ENCODE data around the gene ZFP92. TPM values are rescaled to one million over a fixed set of nuclear protein-coding genes. Genes with fewer than 3 reads are reported as not detected.

Gene ZFP92
- total RNA-seq, 1 donor from 2014 or later: 0.96 TPM

GRCh38 chrX:153416781-153417450 lies 5.6 kb downstream of the ZFP92 start:
- intact Hi-C loops (cut with DNase I): no loop called here
- H3K27me3 ChIP-seq: no peaks in the 10 kb centered on the region
- H3K4me3 ChIP-seq: no peak overlapping the region
- TF ChIP-seq CTCF (IDR thresholded peaks at IDR 0.05): no peak
- DNase-seq (ENCODE audit: low spot score in 2 of 2): no peak
- H3K4me1 ChIP-seq: no peaks in the 10 kb centered on the region
- no peaks in the 10 kb centered on the region for H3K9me3 ChIP-seq
- H3K36me3 ChIP-seq: no peaks in the 10 kb centered on the region
- no peak overlapping the region for H3K27ac ChIP-seq

GRCh38 chrX:153417637-153418036 lies 6.4 kb downstream of the ZFP92 start:
- Histone ChIP-seq H3K27ac (no peak overlapping the region), H3K4me1 (no peaks in the 10 kb centered on the region), H3K36me3 (no peaks in the 10 kb centered on the region), H3K9me3 (no peaks in the 10 kb centered on the region), H3K4me3 (no peak overlapping the region), H3K27me3 (no peaks in the 10 kb centered on the region)
- intact Hi-C loops (cut with DNase I): no loop called here
- TF ChIP-seq CTCF (IDR thresholded peaks at IDR 0.05): no peak
- DNase-seq (ENCODE audit: low spot score in 2 of 2): no peak

- intact Hi-C loops (cut with DNase I): no loop called here
- no peaks in the 10 kb centered on the region for H3K27me3 ChIP-seq
These were observed 9.8 kb downstream of the ZFP92 start for GRCh38 chrX:153420851-153421599.

GRCh38 chrX:153421856-153422255 lies 10.6 kb downstream of the ZFP92 start:
- no peaks in the 10 kb centered on the region for H3K4me1 ChIP-seq
- H3K27ac ChIP-seq: no peak overlapping the region
- no peaks in the 10 kb centered on the region for H3K36me3 ChIP-seq
- no peak for TF ChIP-seq CTCF (IDR thresholded peaks at IDR 0.05)
- intact Hi-C loops (cut with DNase I): no loop called here
- H3K27me3 ChIP-seq: no peaks in the 10 kb centered on the region
- DNase-seq (ENCODE audit: low spot score in 2 of 2): no peak
- no peak overlapping the region for H3K4me3 ChIP-seq
- H3K9me3 ChIP-seq: no peaks in the 10 kb centered on the region

More at GRCh38 chrX:153420851-153421599, 9.8 kb downstream of the ZFP92 start:
- no peak for TF ChIP-seq CTCF (IDR thresholded peaks at IDR 0.05)
- H3K36me3 ChIP-seq: no peaks in the 10 kb centered on the region
- H3K9me3 ChIP-seq: no peaks in the 10 kb centered on the region
- no peaks in the 10 kb centered on the region for H3K4me1 ChIP-seq
- DNase-seq (ENCODE audit: low spot score in 2 of 2): no peak
- no peak overlapping the region for H3K27ac ChIP-seq
- no peak overlapping the region for H3K4me3 ChIP-seq

GRCh38 chrX:153423652-153424051 lies 12.4 kb downstream of the ZFP92 start:
- no peak for TF ChIP-seq CTCF (IDR thresholded peaks at IDR 0.05)
- no peaks in the 10 kb centered on the region for H3K36me3 ChIP-seq
- H3K4me1 ChIP-seq: no peaks in the 10 kb centered on the region
- DNase-seq (ENCODE audit: low spot score in 2 of 2): no peak
- H3K9me3 ChIP-seq: no peaks in the 10 kb centered on the region
- no peaks in the 10 kb centered on the region for H3K27me3 ChIP-seq
- intact Hi-C loops (cut with DNase I): no loop called here
- H3K27ac ChIP-seq: no peak overlapping the region
- H3K4me3 ChIP-seq: no peak overlapping the region
